Measurements from ENCODE around the gene BTRC. TPM values are rescaled to one million over a fixed set of nuclear protein-coding genes. Genes with fewer than 3 reads are reported as not detected.

BTRC gene
- total RNA-seq, 3 donors from 2014 or later, result 12.4 to 19.5 (median 16.0) TPM

- TF ChIP-seq CTCF (IDR thresholded peaks at IDR 0.05), result no peak
- Histone ChIP-seq H3K4me1 (ENCODE audit: low read depth) (peaks cover 7% of the 10 kb centered on the region), H3K36me3 (ENCODE audit: low read depth) (no peaks in the 10 kb centered on the region), H3K9me3 (peaks cover 6% of the 10 kb centered on the region), H3K4me3 (no peak overlapping the region)
- DNase-seq, result no peak
- ATAC-seq, result no peak
- intact Hi-C loops (cut with DNase I, micrococcal nuclease), result loop anchor here in 1 of 2 donors (10.0 kb wide), 1 partner anchor 294 kb away; no protein-coding TSS in a partner anchor
Observed at GRCh38 chr10:101569323-101569621, 215.3 kb downstream of the BTRC start.

- TF ChIP-seq CTCF (IDR thresholded peaks at IDR 0.05), result peak; percentile 92
- peaks cover 6% of the 10 kb centered on the region for H3K9me3 ChIP-seq
- no peaks in the 10 kb centered on the region for H3K36me3 ChIP-seq (ENCODE audit: low read depth)
- DNase-seq (peak; percentile 85 to 89 (median 87)), ATAC-seq (peak; percentile 95)
- H3K4me3 ChIP-seq, result peak overlapping the region; percentile 7
- peaks cover 7% of the 10 kb centered on the region for H3K4me1 ChIP-seq (ENCODE audit: low read depth)
- intact Hi-C loops (cut with DNase I, micrococcal nuclease), result loop anchor here (5.0 to 10.0 kb wide), 2 partner anchors 295 to 358 kb away; no protein-coding TSS in a partner anchor
Observed at GRCh38 chr10:101569622-101570427, 215.9 kb downstream of the BTRC start.

- intact Hi-C loops (cut with DNase I, micrococcal nuclease), result loop anchor here in 1 of 2 donors (5.0 kb wide), 1 partner anchor 358 kb away; no protein-coding TSS in a partner anchor
- DNase-seq (peak in 1 of 3 donors; percentile 41), ATAC-seq (peak; percentile 37)
- H3K9me3 ChIP-seq, result peaks cover 6% of the 10 kb centered on the region
- H3K4me3 ChIP-seq, result no peak overlapping the region
- no peak for TF ChIP-seq CTCF (IDR thresholded peaks at IDR 0.05)
- peaks cover 7% of the 10 kb centered on the region for H3K4me1 ChIP-seq (ENCODE audit: low read depth)
- H3K36me3 ChIP-seq (ENCODE audit: low read depth), result no peaks in the 10 kb centered on the region
Observed at GRCh38 chr10:101570428-101571270, 216.7 kb downstream of the BTRC start.

GRCh38 chr10:101571271-101571925 is 217.4 kb downstream of the BTRC start:
- Histone ChIP-seq H3K4me3 (no peak overlapping the region), H3K9me3 (peaks cover 6% of the 10 kb centered on the region), H3K36me3 (ENCODE audit: low read depth) (no peaks in the 10 kb centered on the region), H3K4me1 (ENCODE audit: low read depth) (peaks cover 7% of the 10 kb centered on the region)
- ATAC-seq (no peak), DNase-seq (no peak)
- no peak for TF ChIP-seq CTCF (IDR thresholded peaks at IDR 0.05)
- intact Hi-C loops (cut with DNase I, micrococcal nuclease), result loop anchor here in 1 of 2 donors (5.0 kb wide), 1 partner anchor 359 kb away; no protein-coding TSS in a partner anchor

GRCh38 chr10:101572126-101572525 is 218.2 kb downstream of the BTRC start:
- Histone ChIP-seq H3K4me1 (ENCODE audit: low read depth) (peaks cover 7% of the 10 kb centered on the region), H3K36me3 (ENCODE audit: low read depth) (no peaks in the 10 kb centered on the region), H3K9me3 (peaks cover 6% of the 10 kb centered on the region), H3K4me3 (no peak overlapping the region)
- no peak for ATAC-seq
- TF ChIP-seq CTCF (IDR thresholded peaks at IDR 0.05), result no peak
- no peak for DNase-seq
- intact Hi-C loops (cut with DNase I, micrococcal nuclease), result loop anchor here in 1 of 2 donors (5.0 kb wide), 1 partner anchor 360 kb away; no protein-coding TSS in a partner anchor
